GM23338 (cell line): Measurements from ENCODE around the gene SYNE3. TPM values are rescaled to one million over a fixed set of nuclear protein-coding genes. Genes with fewer than 3 reads are reported as not detected.

ENCODE experiments used
- ATAC-seq: fragments of 200-7000 bp; cut with Tn5 transposase; 3 replicates; pipeline ENCODE4 v1.9.1; 2020
- DNase-seq: peaks from one replicate; pipeline ENCODE4 v3.0.0-alpha.2; 2015; ENCODE audit warnings: low spot score
- H2AFZ ChIP-seq: fragments of 200-600 bp; sonication (generic); 2 replicates; pipeline ENCODE4 v1.8.0; 2016; ENCODE audit warnings: antibody characterized with exemption, mild to moderate bottlenecking, moderate library complexity
- H3F3A ChIP-seq: fragments of 200-600 bp; sonication (generic); replicated peaks from 2 replicates; pipeline ENCODE4 v1.8.0; 2017; ENCODE audit warnings: antibody characterized with exemption, mixed run types, low read depth
- H3K27ac ChIP-seq: fragments of 200-600 bp; sonication (generic); 2 replicates; pipeline ENCODE4 v1.6.1; 2016; ENCODE audit warnings: low read depth
- H3K27me3 ChIP-seq: fragments of 200-600 bp; sonication (generic); 2 replicates; pipeline ENCODE4 v1.8.0; 2016; ENCODE audit warnings: mild to moderate bottlenecking, mixed run types, moderate library complexity; ENCODE audit not compliant: insufficient read depth
- H3K36me3 ChIP-seq: fragments of 200-600 bp; sonication (generic); 2 replicates; pipeline ENCODE4 v1.8.0; 2016; ENCODE audit warnings: mild to moderate bottlenecking; ENCODE audit not compliant: insufficient read depth
- H3K4me1 ChIP-seq: fragments of 200-600 bp; sonication (generic); 2 replicates; pipeline ENCODE4 v1.8.0; 2016; ENCODE audit warnings: mild to moderate bottlenecking, moderate library complexity; ENCODE audit not compliant: insufficient read depth
- H3K4me2 ChIP-seq: fragments of 200-600 bp; sonication (generic); 2 replicates; pipeline ENCODE4 v1.7.1; 2017; ENCODE audit warnings: mixed run types
- H3K4me3 ChIP-seq: fragments of 200-600 bp; sonication (generic); 2 replicates; pipeline ENCODE4 v1.6.1; 2016; ENCODE audit warnings: mixed run types
- H3K79me2 ChIP-seq: fragments of 200-600 bp; sonication (generic); replicated peaks from 2 replicates; pipeline ENCODE4 v1.8.0; 2017; ENCODE audit warnings: mild to moderate bottlenecking; ENCODE audit not compliant: insufficient read depth
- H3K9me2 ChIP-seq: fragments of 200-600 bp; sonication (generic); 2 replicates; pipeline ENCODE4 v1.8.0; 2017; ENCODE audit not compliant: insufficient read depth
- H4K20me1 ChIP-seq: fragments of 200-600 bp; sonication (generic); replicated peaks from 2 replicates; pipeline ENCODE4 v1.8.0; 2017; ENCODE audit warnings: mild to moderate bottlenecking; ENCODE audit not compliant: insufficient read depth
- H3K27ac Mint-ChIP-seq: 2 replicates; pipeline ENCODE4 v1.8.0; 2020; ENCODE audit warnings: inconsistent platforms, mild to moderate bottlenecking, moderate library complexity, mixed read lengths
- H3K27me3 Mint-ChIP-seq: 3 replicates; pipeline ENCODE4 v1.8.0; 2022; ENCODE audit warnings: low read depth, mild to moderate bottlenecking, moderate library complexity, mixed read lengths, inconsistent platforms; ENCODE audit not compliant: insufficient read depth, poor library complexity
- H3K36me3 Mint-ChIP-seq: 3 replicates; pipeline ENCODE4 v1.8.0; 2021; ENCODE audit warnings: low read depth, mild to moderate bottlenecking, inconsistent platforms, moderate library complexity, mixed read lengths
- H3K4me1 Mint-ChIP-seq: 3 replicates; pipeline ENCODE4 v1.8.0; 2020; ENCODE audit warnings: mild to moderate bottlenecking, inconsistent platforms, mixed read lengths
- H3K4me3 Mint-ChIP-seq: 3 replicates; pipeline ENCODE4 v1.8.0; 2021; ENCODE audit warnings: moderate library complexity, mild to moderate bottlenecking, inconsistent platforms, mixed read lengths
- H3K9me3 Mint-ChIP-seq: 3 replicates; pipeline ENCODE4 v1.8.0; 2020; ENCODE audit warnings: moderate library complexity, mild to moderate bottlenecking, inconsistent platforms, mixed read lengths
- CREB1 ChIP-seq: fragments of 250-450 bp; sonication (Bioruptor Pico); IDR thresholded peaks from 2 replicates; pipeline ENCODE4 v1.5.0; 2020; ENCODE audit warnings: low read depth, mild to moderate bottlenecking, moderate library complexity
- ETS1 ChIP-seq: IDR thresholded peaks from 2 replicates; pipeline ENCODE4 v1.6.1; 2016; ENCODE audit warnings: antibody characterized with exemption
- EZH2 ChIP-seq: fragments of 200-600 bp; sonication (generic); IDR thresholded peaks from one replicate; pipeline ENCODE4 v1.8.0; 2017; ENCODE audit warnings: antibody characterized with exemption, mild to moderate bottlenecking, low read depth; ENCODE audit not compliant: unreplicated experiment
- EZH2phosphoT487 ChIP-seq: fragments of 200-600 bp; sonication (generic); IDR thresholded peaks from one replicate; pipeline ENCODE4 v1.8.1; 2018; ENCODE audit warnings: antibody characterized with exemption; ENCODE audit not compliant: unreplicated experiment
- JUNB ChIP-seq: IDR thresholded peaks from one replicate; pipeline ENCODE4 v1.6.1; 2016; ENCODE audit warnings: antibody characterized with exemption; ENCODE audit not compliant: unreplicated experiment
- NANOG ChIP-seq: IDR thresholded peaks from 2 replicates; pipeline ENCODE4 v1.6.1; 2016; ENCODE audit warnings: antibody characterized with exemption, borderline replicate concordance
- POLR2AphosphoS5 ChIP-seq: IDR thresholded peaks from 2 replicates; pipeline ENCODE4 v1.6.1; 2016; ENCODE audit warnings: antibody characterized with exemption, low read depth
- REST ChIP-seq: IDR thresholded peaks from one replicate; pipeline ENCODE4 v1.6.1; 2018; ENCODE audit warnings: antibody characterized with exemption; ENCODE audit not compliant: unreplicated experiment
- STAT1 ChIP-seq: IDR thresholded peaks from one replicate; pipeline ENCODE4 v1.6.1; 2016; ENCODE audit warnings: antibody characterized with exemption; ENCODE audit not compliant: unreplicated experiment
- ZNF114 ChIP-seq: fragments of 250-450 bp; sonication (Bioruptor Pico); IDR thresholded peaks from 2 replicates; pipeline ENCODE4 v1.5.0; 2020; ENCODE audit warnings: mild to moderate bottlenecking, moderate library complexity
- ZNF331 ChIP-seq: fragments of 250-450 bp; sonication (Bioruptor Pico); IDR thresholded peaks from 2 replicates; pipeline ENCODE4 v1.5.0; 2020; ENCODE audit warnings: low read depth, mild to moderate bottlenecking, moderate library complexity
- ZNF462 ChIP-seq: fragments of 250-450 bp; sonication (Bioruptor Pico); IDR thresholded peaks from 2 replicates; pipeline ENCODE4 v1.5.0; 2020; ENCODE audit warnings: mild to moderate bottlenecking, moderate library complexity
- polyA plus RNA-seq: library from polyadenylated mRNA; unstranded; fragments of >200 nt; fragmentation: Nextera tagmentation; extraction: Ambion mirVana; gene quantifications from 2 replicates; pipeline ENCODE4 v1.2.1, GENCODE V29; 2016
- total RNA-seq: library from RNA; depleted of rRNA; stranded (reverse); fragments of >200 nt; shearing (Covaris generic); gene quantifications from 2 replicates; pipeline ENCODE4 v1.2.3, GENCODE V29; 2014
- TF ChIP-seq, protein P1 (sequence below), 2 experiments: fragments of 200-600 bp in 1 of 2; sonication (generic) in 1 of 2; conservative IDR thresholded peaks; 2 replicates each; pipeline versions ENCODE4 v1.5.1 to v1.6.1; 2016 to 2017; ENCODE audit warnings: antibody characterized with exemption in 2 of 2, low read depth in 2 of 2, mild to moderate bottlenecking in 2 of 2, moderate library complexity in 1 of 2

The SYNE3 gene
- total and polyA plus RNA-seq, 2 experiments from 2014 or later, result 0.02 to 0.03 TPM

- no peak for DNase-seq
- ATAC-seq, result no peak
- Mint-ChIP-seq H3K27me3 (peaks cover 2% of the 10 kb centered on the region), H3K36me3 (no peaks in the 10 kb centered on the region), H3K27ac (no peak overlapping the region), H3K4me1 (no peaks in the 10 kb centered on the region), H3K4me3 (no peak overlapping the region), H3K9me3 (no peaks in the 10 kb centered on the region)
- H3K79me2 ChIP-seq, result no peaks in the 10 kb centered on the region
- no peaks in the 10 kb centered on the region for H3F3A ChIP-seq
- H3K4me2 ChIP-seq, result no peak overlapping the region
- H3K27ac ChIP-seq, result no peak overlapping the region
- H3K4me3 ChIP-seq, result no peak overlapping the region
- H2AFZ ChIP-seq, result no peak overlapping the region
- TF ChIP-seq EZH2phosphoT487, result no peak
- no peak for TF ChIP-seq STAT1
- TF ChIP-seq ZNF331 (CRISPR knock-in tag), result no peak
- TF ChIP-seq CREB1 (CRISPR knock-in tag), result no peak
- TF ChIP-seq POLR2AphosphoS5, result no peak
- no peak for TF ChIP-seq ETS1
- no peak for TF ChIP-seq EZH2
- no peak for TF ChIP-seq ZNF114 (CRISPR knock-in tag)
- no peak for TF ChIP-seq ZNF462 (CRISPR knock-in tag)
- TF ChIP-seq REST, result no peak
- TF ChIP-seq, protein P1, sequence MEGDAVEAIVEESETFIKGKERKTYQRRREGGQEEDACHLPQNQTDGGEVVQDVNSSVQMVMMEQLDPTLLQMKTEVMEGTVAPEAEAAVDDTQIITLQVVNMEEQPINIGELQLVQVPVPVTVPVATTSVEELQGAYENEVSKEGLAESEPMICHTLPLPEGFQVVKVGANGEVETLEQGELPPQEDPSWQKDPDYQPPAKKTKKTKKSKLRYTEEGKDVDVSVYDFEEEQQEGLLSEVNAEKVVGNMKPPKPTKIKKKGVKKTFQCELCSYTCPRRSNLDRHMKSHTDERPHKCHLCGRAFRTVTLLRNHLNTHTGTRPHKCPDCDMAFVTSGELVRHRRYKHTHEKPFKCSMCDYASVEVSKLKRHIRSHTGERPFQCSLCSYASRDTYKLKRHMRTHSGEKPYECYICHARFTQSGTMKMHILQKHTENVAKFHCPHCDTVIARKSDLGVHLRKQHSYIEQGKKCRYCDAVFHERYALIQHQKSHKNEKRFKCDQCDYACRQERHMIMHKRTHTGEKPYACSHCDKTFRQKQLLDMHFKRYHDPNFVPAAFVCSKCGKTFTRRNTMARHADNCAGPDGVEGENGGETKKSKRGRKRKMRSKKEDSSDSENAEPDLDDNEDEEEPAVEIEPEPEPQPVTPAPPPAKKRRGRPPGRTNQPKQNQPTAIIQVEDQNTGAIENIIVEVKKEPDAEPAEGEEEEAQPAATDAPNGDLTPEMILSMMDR (conservative IDR thresholded peaks at IDR 0.05; ENCODE audit: low read depth in 2 of 2), result no peak
- TF ChIP-seq NANOG, result no peak
- no peak for TF ChIP-seq JUNB
- no peaks in the 10 kb centered on the region for H3K4me1 ChIP-seq
- H3K27me3 ChIP-seq, result no peaks in the 10 kb centered on the region
- H3K9me2 ChIP-seq, result no peaks in the 10 kb centered on the region
- H3K36me3 ChIP-seq, result no peaks in the 10 kb centered on the region
- H4K20me1 ChIP-seq, result no peaks in the 10 kb centered on the region
Observed at GRCh38 chr14:95497561-95498011, 18.9 kb downstream of the SYNE3 start.
